Subcutaneous abdominal adipose tissue (tissue), 5 donors: ENCODE measurements around the gene RNU1-1.
"Not testable (repeated sequence)": the region's sequence is repeated elsewhere in the genome, so short reads cannot be mapped to it uniquely, and the experiment has no call there.

Experiments used
- H3K27ac ChIP-seq: one replicate; pipeline ENCODE4 v1.7.0; 2013; ENCODE audit warnings: low read depth, mild to moderate bottlenecking, inconsistent platforms, low read length, moderate library complexity
- H3K27me3 ChIP-seq, 5 donors: one replicate each; pipeline ENCODE4 v1.7.0; 2013; ENCODE audit warnings: low read length in 5 of 5, inconsistent platforms in 1 of 5; ENCODE audit not compliant: control insufficient read depth in 5 of 5, insufficient read depth in 4 of 5
- H3K36me3 ChIP-seq, 5 donors: one replicate each; pipeline ENCODE4 v1.7.0; 2013; ENCODE audit warnings: low read length in 5 of 5; ENCODE audit not compliant: control insufficient read depth in 5 of 5, insufficient read depth in 5 of 5
- H3K4me1 ChIP-seq, 5 donors: one replicate each; pipeline ENCODE4 v1.7.0; 2013; ENCODE audit warnings: low read length in 5 of 5, mild to moderate bottlenecking in 3 of 5, moderate library complexity in 1 of 5; ENCODE audit not compliant: control insufficient read depth in 5 of 5, insufficient read depth in 5 of 5
- H3K4me3 ChIP-seq, 5 donors: one replicate each; pipeline ENCODE4 v1.7.0; 2013; ENCODE audit warnings: low read length in 5 of 5, low read depth in 1 of 5
- H3K9ac ChIP-seq, 5 donors: one replicate each; pipeline ENCODE4 v1.7.0; 2013; ENCODE audit warnings: low read length in 5 of 5, mild to moderate bottlenecking in 4 of 5, moderate library complexity in 3 of 5
- H3K9me3 ChIP-seq, 5 donors: one replicate each; pipeline ENCODE4 v1.7.0; 2013; ENCODE audit warnings: low read length in 5 of 5; ENCODE audit not compliant: control insufficient read depth in 5 of 5
- donor health status: healthy.
- donor health status: healthy.
- donor health status: healthy.
- donor health status: healthy.
- donor health status: healthy.

RNU1-1 gene

DNA sequence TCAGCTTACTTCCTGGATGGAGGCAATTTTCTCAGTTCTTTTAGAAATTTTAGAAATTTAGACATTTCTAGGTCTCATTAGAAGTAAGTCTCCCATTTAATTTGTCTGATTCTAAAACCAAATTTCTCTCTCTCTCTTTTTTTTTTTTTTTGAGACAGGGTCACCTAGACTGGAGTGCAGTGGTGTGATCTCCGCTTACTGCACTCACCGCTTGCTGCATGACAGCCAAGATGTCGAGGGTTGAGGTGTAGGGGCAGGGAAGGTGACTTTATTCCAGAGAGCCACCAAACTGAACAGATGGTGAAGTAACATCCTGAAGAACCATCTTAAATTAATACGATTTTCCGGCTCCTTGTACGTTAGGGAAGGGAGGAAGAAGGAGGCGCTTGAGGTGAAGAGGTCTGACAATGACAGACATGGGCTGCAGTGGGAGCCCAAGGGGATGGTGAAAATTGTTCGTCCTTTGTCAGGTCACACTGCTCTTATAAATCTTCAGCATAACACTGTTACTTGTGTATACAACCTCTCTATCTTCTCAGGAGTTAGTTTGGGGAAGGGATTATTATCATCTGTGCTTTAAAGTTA, 5.1 kb downstream of the RNU1-1 start:
- not testable (repeated sequence) for H3K4me1 ChIP-seq, H3K36me3 ChIP-seq, H3K9ac ChIP-seq, H3K9me3 ChIP-seq, H3K27me3 ChIP-seq, H3K4me3 ChIP-seq, H3K27ac ChIP-seq

DNA sequence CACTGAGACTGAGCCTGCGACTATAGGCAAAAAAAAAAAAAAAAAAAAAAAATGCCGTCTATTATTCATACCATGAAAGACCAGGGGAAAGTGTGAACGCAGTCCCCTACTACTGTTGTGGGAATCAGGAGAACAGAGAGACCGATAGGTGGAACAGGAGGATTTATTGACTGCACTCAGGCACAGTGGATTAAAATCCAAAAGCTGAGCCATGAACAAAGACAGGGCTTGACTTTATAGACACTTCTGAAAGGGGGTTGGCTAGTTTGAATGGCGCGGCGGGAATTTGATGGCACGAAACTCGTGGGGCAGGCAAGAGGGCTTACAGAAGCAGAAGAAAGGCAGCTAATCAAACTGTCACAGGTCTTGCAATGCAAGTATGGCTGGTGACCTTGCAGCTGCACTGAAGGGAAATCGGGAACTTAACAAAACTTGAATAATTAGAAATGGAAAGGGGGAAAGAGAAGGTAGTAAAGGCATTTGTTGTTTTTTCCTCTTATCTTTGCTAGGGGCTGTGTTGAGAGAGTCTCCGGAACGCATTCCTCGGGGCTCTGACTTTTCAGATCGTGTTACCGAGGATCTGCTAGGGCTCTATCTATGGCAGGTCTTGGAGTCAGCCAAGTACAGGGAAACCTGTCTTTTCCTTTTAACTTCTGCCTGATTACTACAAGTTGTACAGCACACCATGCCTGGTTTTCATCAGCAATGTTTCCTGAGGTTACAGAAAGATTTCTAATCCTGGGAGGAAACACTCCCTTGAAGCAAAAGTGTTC, 7.5 kb downstream of the RNU1-1 start:
- H3K27me3 ChIP-seq, H3K4me3 ChIP-seq, H3K36me3 ChIP-seq, H3K27ac ChIP-seq, H3K4me1 ChIP-seq, H3K9me3 ChIP-seq, H3K9ac ChIP-seq: not testable (repeated sequence)

- not testable (repeated sequence) for H3K9me3 ChIP-seq, H3K36me3 ChIP-seq
Observed at GRCh38 chr1:16505870-16506269, 8.2 kb downstream of the RNU1-1 start.

GRCh38 chr1:16503494-16503893, 10.6 kb downstream of the RNU1-1 start:
- no peak overlapping the region for H3K4me3 ChIP-seq

More at GRCh38 chr1:16505870-16506269, 8.2 kb downstream of the RNU1-1 start:
- not testable (repeated sequence) for H3K27me3 ChIP-seq, H3K4me1 ChIP-seq, H3K27ac ChIP-seq, H3K4me3 ChIP-seq, H3K9ac ChIP-seq

GRCh38 chr1:16501446-16501845, 12.6 kb downstream of the RNU1-1 start:
- H3K36me3 ChIP-seq, H3K27ac ChIP-seq, H3K9me3 ChIP-seq, H3K27me3 ChIP-seq, H3K9ac ChIP-seq, H3K4me3 ChIP-seq: not testable (repeated sequence)
- H3K4me1 ChIP-seq = peaks cover 0 to 20% (median 12%) of the 10 kb centered on the region in 5 donors

More at GRCh38 chr1:16503494-16503893, 10.6 kb downstream of the RNU1-1 start:
- Histone ChIP-seq H3K9me3 (peaks cover 0 to 5% (median 0%) of the 10 kb centered on the region in 5 donors), H3K27ac (no peak overlapping the region), H3K4me1 (peaks cover 0 to 14% (median 9%) of the 10 kb centered on the region in 5 donors), H3K27me3 (no peaks in the 10 kb centered on the region), H3K36me3 (no peaks in the 10 kb centered on the region), H3K9ac (no peak overlapping the region)

GRCh38 chr1:16500975-16501374, 13.1 kb downstream of the RNU1-1 start:
- H3K4me3 ChIP-seq, H3K9ac ChIP-seq, H3K27ac ChIP-seq, H3K27me3 ChIP-seq, H3K36me3 ChIP-seq, H3K9me3 ChIP-seq: not testable (repeated sequence)
- peaks cover 0 to 20% (median 12%) of the 10 kb centered on the region in 5 donors for H3K4me1 ChIP-seq

DNA sequence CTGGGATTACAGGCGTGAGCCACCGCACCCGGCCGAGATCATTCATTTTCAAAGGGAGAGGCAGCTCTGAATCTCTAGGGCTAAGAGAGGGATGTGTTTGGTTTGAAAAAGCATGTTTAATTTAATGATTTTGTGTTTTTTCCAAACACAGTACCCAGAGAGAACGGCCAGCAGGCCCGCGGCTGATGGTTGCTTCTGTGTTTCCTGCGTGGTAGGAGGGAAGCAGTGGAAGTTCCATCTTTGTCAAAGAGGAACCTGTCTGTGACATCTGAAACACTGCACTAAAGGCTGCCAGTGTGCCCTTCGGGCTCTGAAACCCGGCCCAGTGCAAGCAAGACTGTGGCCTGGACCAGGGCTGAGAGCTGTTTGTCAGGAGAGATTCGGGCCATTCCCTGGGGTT, 13.6 kb downstream of the RNU1-1 start:
- H3K27ac ChIP-seq, H3K9ac ChIP-seq, H3K36me3 ChIP-seq, H3K4me3 ChIP-seq, H3K9me3 ChIP-seq, H3K27me3 ChIP-seq: not testable (repeated sequence)
- peaks cover 0 to 20% (median 12%) of the 10 kb centered on the region in 5 donors for H3K4me1 ChIP-seq

- H3K27me3 ChIP-seq = no peaks in the 10 kb centered on the region
- peak overlapping the region; percentile 84 to 93 (median 86) for H3K4me3 ChIP-seq
- H3K36me3 ChIP-seq = no peaks in the 10 kb centered on the region
- H3K9me3 ChIP-seq = no peaks in the 10 kb centered on the region
- peak overlapping the region in 4 of 5 donors; percentile 71 to 94 (median 82) for H3K9ac ChIP-seq
- peak overlapping the region; percentile 41 for H3K27ac ChIP-seq
- H3K4me1 ChIP-seq = peaks cover 0 to 20% (median 12%) of the 10 kb centered on the region in 5 donors
Observed at GRCh38 chr1:16498573-16499413, 15.3 kb downstream of the RNU1-1 start.

GRCh38 chr1:16498047-16498446, 16.0 kb downstream of the RNU1-1 start:
- not testable (repeated sequence) for H3K9me3 ChIP-seq, H3K36me3 ChIP-seq, H3K27ac ChIP-seq, H3K27me3 ChIP-seq
- peak overlapping the region in 3 of 5 donors; percentile 51 to 71 (median 64) for H3K9ac ChIP-seq
- H3K4me3 ChIP-seq = peak overlapping the region in 3 of 5 donors; percentile 66 to 86 (median 84)
- H3K4me1 ChIP-seq = peaks cover 0 to 20% (median 12%) of the 10 kb centered on the region in 5 donors

- H3K4me3 ChIP-seq, H3K9me3 ChIP-seq, H3K36me3 ChIP-seq, H3K9ac ChIP-seq, H3K27me3 ChIP-seq, H3K27ac ChIP-seq: not testable (repeated sequence)
- H3K4me1 ChIP-seq = peaks cover 0 to 20% (median 12%) of the 10 kb centered on the region in 5 donors
Observed at GRCh38 chr1:16497474-16497904, 16.6 kb downstream of the RNU1-1 start.
